DOHH2 (cell line): ENCODE data around the gene CSGALNACT2.
"Not testable (repeated sequence)": the region's sequence is repeated elsewhere in the genome, so short reads cannot be mapped to it uniquely, and the experiment has no call there.

Experiments
- H3F3A ChIP-seq: fragments of 200-600 bp; sonication (generic), shearing (Covaris generic); 2 replicates; pipeline ENCODE4 v1.6.0; 2016; ENCODE audit warnings: antibody characterized with exemption, mild to moderate bottlenecking; ENCODE audit not compliant: control insufficient read depth, insufficient read depth
- H3K27ac ChIP-seq: fragments of 200-600 bp; sonication (generic); 2 replicates; pipeline ENCODE4 v1.5.1; 2014; ENCODE audit warnings: low read depth, mild to moderate bottlenecking, low read length, moderate library complexity
- H3K27me3 ChIP-seq: fragments of 200-600 bp; sonication (generic); 2 replicates; pipeline ENCODE4 v1.6.1; 2014; ENCODE audit warnings: mild to moderate bottlenecking, low read length, mixed read lengths; ENCODE audit not compliant: control insufficient read depth
- H3K36me3 ChIP-seq: fragments of 200-600 bp; sonication (generic); 2 replicates; pipeline ENCODE4 v1.6.1; 2014; ENCODE audit warnings: mild to moderate bottlenecking, low read length, moderate library complexity, mixed read lengths; ENCODE audit not compliant: control insufficient read depth
- H3K4me1 ChIP-seq: fragments of 200-600 bp; sonication (generic); 2 replicates; pipeline ENCODE4 v1.6.1; 2014; ENCODE audit warnings: mild to moderate bottlenecking, low read length, mixed read lengths; ENCODE audit not compliant: control insufficient read depth
- H3K4me2 ChIP-seq: fragments of 200-600 bp; sonication (generic); 2 replicates; pipeline ENCODE4 v1.6.0; 2014; ENCODE audit warnings: mild to moderate bottlenecking, low read length, moderate library complexity
- H3K4me3 ChIP-seq: fragments of 200-600 bp; sonication (generic); 2 replicates; pipeline ENCODE4 v1.5.1; 2014; ENCODE audit warnings: mild to moderate bottlenecking, low read length, mixed read lengths
- H3K79me2 ChIP-seq: fragments of 200-600 bp; sonication (generic); 2 replicates; pipeline ENCODE4 v1.6.1; 2014; ENCODE audit warnings: mild to moderate bottlenecking, low read length, mixed read lengths; ENCODE audit not compliant: control insufficient read depth
- H3K9me2 ChIP-seq: fragments of 200-600 bp; sonication (generic); replicated peaks from 2 replicates; pipeline ENCODE4 v1.6.1; 2014; ENCODE audit warnings: mild to moderate bottlenecking, low read length, mixed read lengths; ENCODE audit not compliant: control insufficient read depth
- H3K9me3 ChIP-seq: fragments of 200-600 bp; sonication (generic); 2 replicates; pipeline ENCODE4 v1.6.1; 2014; ENCODE audit warnings: antibody characterized with exemption, low read length, mixed read lengths; ENCODE audit not compliant: control insufficient read depth, insufficient read depth
- H4K20me1 ChIP-seq: fragments of 200-600 bp; sonication (generic); 2 replicates; pipeline ENCODE4 v1.6.0; 2014; ENCODE audit warnings: low read depth, mild to moderate bottlenecking, antibody characterized with exemption, low read length, moderate library complexity; ENCODE audit not compliant: control insufficient read depth, insufficient read depth
- CTCF ChIP-seq: fragments of 200-600 bp; sonication (generic); IDR thresholded peaks from one replicate; pipeline ENCODE4 v1.5.1; 2014; ENCODE audit warnings: antibody characterized with exemption, mild to moderate bottlenecking, low read depth, low read length; ENCODE audit not compliant: poor library complexity, severe bottlenecking
- EZH2phosphoT487 ChIP-seq: fragments of 200-600 bp; sonication (generic); IDR thresholded peaks from 2 replicates; pipeline ENCODE4 v1.6.1; 2017; ENCODE audit warnings: borderline replicate concordance, mild to moderate bottlenecking, antibody characterized with exemption, low read length, moderate library complexity, mixed read lengths

The CSGALNACT2 gene

GRCh38 chr10:43218951-43219837 is 80.9 kb downstream of the CSGALNACT2 start:
- Histone ChIP-seq H3K79me2 (no peaks in the 10 kb centered on the region), H3K4me1 (no peaks in the 10 kb centered on the region), H3K27me3 (no peaks in the 10 kb centered on the region; the same call in 1 of the 2 replicates), H3K9me3 (no peaks in the 10 kb centered on the region), H3K27ac (no peak overlapping the region), H3K4me3 (no peak overlapping the region), H3F3A (no peaks in the 10 kb centered on the region), H3K4me2 (no peak overlapping the region), H3K9me2 (no peaks in the 10 kb centered on the region), H3K36me3 (no peaks in the 10 kb centered on the region), H4K20me1 (no peaks in the 10 kb centered on the region)
- TF ChIP-seq CTCF (no peak), EZH2phosphoT487 (no peak)

DNA sequence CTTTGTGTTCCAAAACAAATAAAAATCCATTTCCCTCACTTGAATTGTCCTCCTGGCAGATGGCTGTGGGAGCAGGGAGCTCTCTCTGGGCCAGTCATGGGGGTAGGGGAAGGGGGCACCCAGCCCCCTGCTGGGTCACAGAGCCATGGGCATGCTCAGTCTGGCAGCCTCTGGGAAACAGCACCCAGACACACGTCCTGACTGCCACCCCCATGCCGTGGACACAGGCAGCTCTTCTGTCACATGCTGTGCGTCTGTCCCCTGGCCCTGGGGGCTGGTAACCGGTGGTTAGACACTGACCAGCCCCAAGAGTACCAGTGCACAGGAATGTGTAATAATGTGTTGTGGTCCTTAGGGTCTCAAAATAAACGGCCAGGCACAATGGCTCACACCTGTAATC is 81.6 kb downstream of the CSGALNACT2 start:
- Histone ChIP-seq H3K27ac (no peak overlapping the region), H3K79me2 (no peaks in the 10 kb centered on the region), H3K4me2 (no peak overlapping the region), H3F3A (no peaks in the 10 kb centered on the region), H3K9me2 (no peaks in the 10 kb centered on the region), H3K27me3 (no peaks in the 10 kb centered on the region; the same call in 1 of the 2 replicates), H4K20me1 (no peaks in the 10 kb centered on the region), H3K9me3 (no peaks in the 10 kb centered on the region), H3K36me3 (no peaks in the 10 kb centered on the region), H3K4me1 (no peaks in the 10 kb centered on the region), H3K4me3 (no peak overlapping the region)
- no peak for TF ChIP-seq CTCF
- TF ChIP-seq EZH2phosphoT487 = no peak

DNA sequence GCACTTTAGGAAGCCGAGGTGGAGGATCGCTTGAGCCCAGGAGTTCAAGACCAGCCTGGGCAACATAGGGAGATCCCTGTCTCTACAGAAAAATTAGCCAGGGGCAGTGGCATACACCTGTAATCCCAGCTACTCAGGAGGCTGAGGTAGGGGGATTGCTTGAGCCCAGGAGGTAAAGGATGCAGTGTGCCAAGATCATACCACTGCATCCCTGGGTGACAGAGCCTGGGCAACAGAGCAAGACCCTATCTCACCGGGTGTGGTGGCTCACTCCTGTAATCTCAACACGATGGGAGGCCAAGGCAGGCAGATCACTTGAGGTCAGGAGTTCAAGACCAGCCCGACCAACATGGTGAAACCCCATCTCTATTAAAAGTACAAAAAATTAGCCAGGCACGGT is 82.0 kb downstream of the CSGALNACT2 start:
- not testable (repeated sequence) for H3K4me1 ChIP-seq, H3K79me2 ChIP-seq, H3K4me2 ChIP-seq, H3K9me2 ChIP-seq, H3K27me3 ChIP-seq, H3K36me3 ChIP-seq, H4K20me1 ChIP-seq, H3K4me3 ChIP-seq, H3F3A ChIP-seq, H3K9me3 ChIP-seq, H3K27ac ChIP-seq

GRCh38 chr10:43220657-43221418 is 82.6 kb downstream of the CSGALNACT2 start:
- Histone ChIP-seq H3K9me3 (no peaks in the 10 kb centered on the region), H3K4me2 (no peak overlapping the region)

More at GRCh38 chr10:43220657-43221418, 82.6 kb downstream of the CSGALNACT2 start:
- no peak overlapping the region for H3K27ac ChIP-seq
- no peaks in the 10 kb centered on the region for H4K20me1 ChIP-seq
- TF ChIP-seq EZH2phosphoT487 (no peak), CTCF (no peak)
- no peaks in the 10 kb centered on the region for H3K4me1 ChIP-seq
- H3K79me2 ChIP-seq = no peaks in the 10 kb centered on the region
- H3F3A ChIP-seq = no peaks in the 10 kb centered on the region
- no peaks in the 10 kb centered on the region; the same call in 1 of the 2 replicates for H3K27me3 ChIP-seq
- no peak overlapping the region for H3K4me3 ChIP-seq
- H3K36me3 ChIP-seq = no peaks in the 10 kb centered on the region
- H3K9me2 ChIP-seq = no peaks in the 10 kb centered on the region
